Mesenchymal stem cell (in vitro differentiated cells and primary cell): ENCODE measurements around the gene NFATC1. TPM values are rescaled to one million over a fixed set of nuclear protein-coding genes. Genes with fewer than 3 reads are reported as not detected.

ENCODE experiments used
- small RNA-seq: library from polyadenylated mRNA; stranded (forward); fragments of <200 nt; extraction: miRNeasy Mini kit (QIAGEN cat#:217004); gene quantifications from one replicate; pipeline ENCODE3, GENCODE V24; 2013; ENCODE audit warnings: low read depth

The NFATC1 gene

Small RNA genes within 50 kb of the gene (small RNA-seq; reads per million reads assigned to genes)
- gene AC018445.2: not detected
